PC-9 (cell line): ENCODE results near the gene TMEM219.

Source experiments
- CTCF ChIP-seq: fragments of 200-600 bp; sonication (generic); conservative IDR thresholded peaks from 2 replicates; pipeline ENCODE4 v1.6.1; 2017; ENCODE audit warnings: mixed run types, antibody characterized with exemption, mild to moderate bottlenecking, moderate library complexity
- EZH2 ChIP-seq: fragments of 200-600 bp; sonication (generic); IDR thresholded peaks from 2 replicates; pipeline ENCODE4 v1.8.0; 2017; ENCODE audit warnings: antibody characterized with exemption, low read depth

DNA sequence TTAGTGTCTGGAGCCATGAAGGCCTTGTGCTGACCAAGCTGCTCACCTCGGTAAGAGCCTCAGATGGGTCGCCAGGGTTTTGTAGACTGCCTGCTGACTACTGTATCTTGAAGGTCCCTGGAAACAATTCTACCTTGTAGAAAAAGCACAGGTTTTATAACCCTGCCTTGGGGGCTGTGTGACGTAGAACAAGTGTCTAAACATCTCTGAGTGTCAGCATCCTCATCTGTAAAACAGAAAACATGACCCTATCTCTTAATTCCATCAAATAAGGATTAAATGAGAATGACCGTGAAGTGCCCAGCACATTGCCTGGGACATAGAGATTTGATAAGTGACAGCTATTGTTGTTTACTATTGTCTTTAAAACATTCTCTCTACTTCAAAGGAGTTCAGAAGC lies 6.3 kb downstream of the TMEM219 start:
- no peak for TF ChIP-seq CTCF
- no peak for TF ChIP-seq EZH2
